Body of pancreas (tissue), 4 donors: ENCODE results near the gene ZNF500.

Experiments used
- CTCF ChIP-seq, 7 experiments: fragments of 450-650 bp in 4 of 7; fragments of 200-600 bp in 3 of 7; sonication (generic) in 3 of 7; IDR thresholded peaks; one replicate each; pipeline ENCODE4 v1.5.1; 2016 to 2019; ENCODE audit warnings: antibody characterized with exemption in 7 of 7
- POLR2A ChIP-seq, 3 donors: fragments of 450-650 bp; IDR thresholded peaks; one replicate each; pipeline ENCODE4 v1.6.1; 2016; ENCODE audit warnings: antibody characterized with exemption in 3 of 3, mild to moderate bottlenecking in 2 of 3

DNA sequence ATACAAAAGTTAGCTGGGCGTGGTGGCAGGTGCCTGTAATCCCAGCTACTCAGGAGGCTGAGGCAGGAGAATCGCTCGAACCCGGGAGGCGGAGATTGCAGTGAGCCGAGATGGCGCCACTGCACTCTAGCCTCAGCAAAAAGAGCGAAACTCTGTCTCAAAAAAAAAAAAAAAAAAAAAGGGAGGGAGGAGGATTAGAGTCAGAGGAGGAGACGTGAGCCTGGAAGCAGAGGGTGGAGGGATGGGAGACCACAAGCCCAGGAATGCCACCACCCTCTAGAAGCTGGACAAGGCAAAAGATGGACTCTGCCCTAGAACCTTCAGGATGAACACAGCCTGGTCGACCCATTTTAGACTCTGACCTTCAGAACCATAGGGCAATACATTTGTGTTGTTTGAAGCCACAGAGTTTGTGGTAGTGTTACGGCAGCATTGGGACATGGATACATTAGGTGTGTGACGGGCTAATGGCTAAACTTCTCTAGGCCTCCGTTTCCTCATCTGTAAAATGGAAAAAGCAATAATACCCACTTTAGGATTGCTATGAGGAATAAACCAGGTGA lies 26.1 kb upstream of the ZNF500 start:
- TF ChIP-seq CTCF (IDR thresholded peaks at IDR 0.05), result no peak
- no peak for TF ChIP-seq POLR2A (IDR thresholded peaks at IDR 0.05)
